Osteocyte (in vitro differentiated cells): ENCODE results near the gene ZCCHC13. TPM values are rescaled to one million over a fixed set of nuclear protein-coding genes. Genes with fewer than 3 reads are reported as not detected.

Experiments used
- DNase-seq: peaks from one replicate; pipeline ENCODE4 v3.0.0; 2021; ENCODE audit warnings: mixed read lengths; ENCODE audit not compliant: unreplicated experiment; ENCODE audit errors: extremely low spot score
- H3K27ac Mint-ChIP-seq: one replicate; pipeline ENCODE4 v1.8.0; 2021; ENCODE audit warnings: mild to moderate bottlenecking, mixed read lengths; ENCODE audit not compliant: unreplicated experiment
- H3K27me3 Mint-ChIP-seq: one replicate; pipeline ENCODE4 v1.8.0; 2021; ENCODE audit warnings: mixed read lengths; ENCODE audit not compliant: unreplicated experiment
- H3K36me3 Mint-ChIP-seq: one replicate; pipeline ENCODE4 v1.8.0; 2021; ENCODE audit warnings: mixed read lengths; ENCODE audit not compliant: unreplicated experiment
- H3K4me1 Mint-ChIP-seq: one replicate; pipeline ENCODE4 v1.8.0; 2021; ENCODE audit warnings: mixed read lengths; ENCODE audit not compliant: unreplicated experiment
- H3K4me3 Mint-ChIP-seq: one replicate; pipeline ENCODE4 v1.8.0; 2021; ENCODE audit warnings: mild to moderate bottlenecking, moderate library complexity, mixed read lengths; ENCODE audit not compliant: unreplicated experiment
- H3K9me3 Mint-ChIP-seq: one replicate; pipeline ENCODE4 v1.8.0; 2021; ENCODE audit warnings: mixed read lengths; ENCODE audit not compliant: unreplicated experiment
- microRNA-seq: library from miRNA; unstranded; fragments of <30 nt; microRNA quantifications from one replicate; pipeline ENCODE4 v1.1.0, GENCODE V29; 2020; ENCODE audit not compliant: unreplicated experiment
- total RNA-seq: library from RNA; stranded (reverse); gene quantifications from 2 replicates; pipeline ENCODE4 v1.2.1, GENCODE V29; 2021
- TF ChIP-seq, protein P1 (sequence below): fragments of 200-600 bp; sonication (generic); IDR thresholded peaks from 2 replicates; pipeline ENCODE4 v1.5.0; 2021; ENCODE audit warnings: antibody characterized with exemption, mild to moderate bottlenecking, moderate library complexity

Gene ZCCHC13
- total RNA-seq, 1 donor from 2014 or later: not detected

DNA sequence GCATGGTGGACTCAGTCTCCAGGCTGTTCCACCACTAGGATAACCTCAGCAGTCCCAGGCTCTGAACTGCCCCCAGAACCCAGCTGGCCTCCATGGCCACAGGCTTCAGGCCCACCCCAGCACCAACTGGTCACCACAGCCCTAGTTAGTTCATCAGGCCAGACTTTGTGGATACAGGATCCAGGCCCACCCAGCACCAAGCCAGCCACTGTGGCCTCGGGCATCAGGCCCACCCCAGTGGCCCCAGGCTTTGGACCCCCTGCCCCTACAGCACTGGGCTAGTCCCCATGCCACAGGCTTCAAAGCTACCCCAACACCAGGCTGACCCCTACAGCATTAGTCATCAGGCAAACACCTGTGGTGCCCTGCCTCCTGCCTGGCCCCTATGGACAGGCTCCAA, 50.0 kb downstream of the ZCCHC13 start:
- H3K27ac Mint-ChIP-seq: no peak overlapping the region
- no peaks in the 10 kb centered on the region for H3K4me1 Mint-ChIP-seq
- DNase-seq: no peak
- TF ChIP-seq, protein P1, sequence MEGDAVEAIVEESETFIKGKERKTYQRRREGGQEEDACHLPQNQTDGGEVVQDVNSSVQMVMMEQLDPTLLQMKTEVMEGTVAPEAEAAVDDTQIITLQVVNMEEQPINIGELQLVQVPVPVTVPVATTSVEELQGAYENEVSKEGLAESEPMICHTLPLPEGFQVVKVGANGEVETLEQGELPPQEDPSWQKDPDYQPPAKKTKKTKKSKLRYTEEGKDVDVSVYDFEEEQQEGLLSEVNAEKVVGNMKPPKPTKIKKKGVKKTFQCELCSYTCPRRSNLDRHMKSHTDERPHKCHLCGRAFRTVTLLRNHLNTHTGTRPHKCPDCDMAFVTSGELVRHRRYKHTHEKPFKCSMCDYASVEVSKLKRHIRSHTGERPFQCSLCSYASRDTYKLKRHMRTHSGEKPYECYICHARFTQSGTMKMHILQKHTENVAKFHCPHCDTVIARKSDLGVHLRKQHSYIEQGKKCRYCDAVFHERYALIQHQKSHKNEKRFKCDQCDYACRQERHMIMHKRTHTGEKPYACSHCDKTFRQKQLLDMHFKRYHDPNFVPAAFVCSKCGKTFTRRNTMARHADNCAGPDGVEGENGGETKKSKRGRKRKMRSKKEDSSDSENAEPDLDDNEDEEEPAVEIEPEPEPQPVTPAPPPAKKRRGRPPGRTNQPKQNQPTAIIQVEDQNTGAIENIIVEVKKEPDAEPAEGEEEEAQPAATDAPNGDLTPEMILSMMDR: no peak
- H3K9me3 Mint-ChIP-seq: peaks cover 5% of the 10 kb centered on the region
- H3K27me3 Mint-ChIP-seq: no peaks in the 10 kb centered on the region
- no peak overlapping the region for H3K4me3 Mint-ChIP-seq
- no peaks in the 10 kb centered on the region for H3K36me3 Mint-ChIP-seq

Small RNA genes within 50 kb of the gene (microRNA-seq; reads per million reads assigned to microRNA genes)
- 1,335 reads per million, percentile 80 among the genes with 10 or more reads in this experiment for gene MIR374A
- 9.9 reads per million, percentile 13 among the genes with 10 or more reads in this experiment for gene MIR545

Other genes with a start within 250 kb of the ZCCHC13 start
- gene SLC16A2, start 117.3 kb downstream of the ZCCHC13 start, total RNA-seq: 21.3 and 22.9 TPM in 2 replicates